NCI-H1048 (cell line): ENCODE results near the gene EDA.

Source experiments
- DNase-seq: peaks from one replicate; lab custom pipeline; 2025; lab: John Stamatoyannopoulos, UW

Gene EDA

DNA sequence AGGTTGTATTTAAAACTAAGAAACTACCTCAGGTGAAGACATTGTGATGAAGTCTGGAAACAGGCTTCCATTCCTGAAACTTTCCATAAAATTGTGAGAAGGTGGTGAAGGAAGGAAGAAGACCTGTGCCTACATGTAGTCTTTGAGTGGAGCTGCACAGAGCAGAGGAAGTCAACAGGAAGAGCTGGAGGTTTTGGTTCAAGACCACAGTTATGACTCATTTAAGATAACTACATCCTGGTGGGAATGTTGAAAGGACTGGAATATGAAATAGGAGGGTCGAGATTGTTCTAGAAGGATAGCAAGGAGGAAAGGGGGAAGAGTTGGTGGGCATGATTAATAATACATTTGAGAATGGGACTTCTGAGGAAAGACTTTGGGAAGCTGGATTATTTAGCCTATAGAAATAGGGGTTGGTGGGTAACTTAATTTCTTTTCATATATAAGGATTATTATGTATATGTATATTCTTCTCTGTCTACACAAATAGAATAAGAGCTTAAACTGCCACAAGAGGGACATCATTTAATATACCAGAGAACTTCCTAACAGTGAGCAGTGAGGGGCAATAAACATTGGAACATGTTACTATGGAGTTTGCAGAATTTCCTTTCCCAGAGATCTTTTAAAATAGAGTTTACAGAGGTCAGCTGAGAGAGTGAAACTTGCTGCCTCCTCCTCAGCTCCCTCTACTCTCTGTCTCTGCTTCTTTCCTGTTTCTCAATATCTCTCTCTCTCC is 410.4 kb downstream of the EDA start:
- no peak for DNase-seq

DNA sequence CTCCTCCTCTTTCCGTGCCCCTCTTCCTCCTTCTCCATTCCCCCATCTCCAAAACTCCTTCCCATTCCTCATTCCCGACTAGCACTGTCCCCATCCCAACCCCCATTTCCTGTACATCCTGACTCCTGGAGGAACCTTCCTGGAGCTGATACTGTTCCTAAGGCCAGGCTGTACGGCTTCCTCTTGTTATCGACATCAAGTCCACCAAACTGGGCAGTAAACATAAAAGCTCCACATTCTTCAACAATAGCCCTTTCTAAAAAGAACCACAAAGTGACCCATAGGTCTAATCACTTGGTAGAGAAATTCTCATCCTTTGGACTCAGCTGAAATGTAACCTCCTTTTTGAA is 410.9 kb downstream of the EDA start:
- DNase-seq, result no peak

DNA sequence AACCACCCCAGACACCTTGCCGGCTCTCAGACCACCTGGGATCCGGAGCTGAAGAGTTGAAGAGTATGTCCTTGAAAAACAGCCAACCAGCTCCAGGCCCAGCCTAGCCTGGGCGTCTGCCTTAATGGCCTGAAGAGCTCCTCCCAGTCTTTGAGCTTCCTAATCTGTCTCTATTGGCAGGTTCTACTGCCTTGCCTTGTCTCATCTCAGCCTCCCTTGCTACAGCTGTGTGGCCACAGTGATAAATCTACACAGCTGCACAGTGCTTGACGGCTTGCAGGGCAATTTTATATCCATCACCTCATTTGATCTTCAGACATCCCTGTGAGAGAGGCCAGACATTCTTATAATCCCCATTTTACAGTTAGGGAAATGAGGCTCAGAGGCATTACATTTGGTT is 413.9 kb downstream of the EDA start:
- no peak for DNase-seq

DNA sequence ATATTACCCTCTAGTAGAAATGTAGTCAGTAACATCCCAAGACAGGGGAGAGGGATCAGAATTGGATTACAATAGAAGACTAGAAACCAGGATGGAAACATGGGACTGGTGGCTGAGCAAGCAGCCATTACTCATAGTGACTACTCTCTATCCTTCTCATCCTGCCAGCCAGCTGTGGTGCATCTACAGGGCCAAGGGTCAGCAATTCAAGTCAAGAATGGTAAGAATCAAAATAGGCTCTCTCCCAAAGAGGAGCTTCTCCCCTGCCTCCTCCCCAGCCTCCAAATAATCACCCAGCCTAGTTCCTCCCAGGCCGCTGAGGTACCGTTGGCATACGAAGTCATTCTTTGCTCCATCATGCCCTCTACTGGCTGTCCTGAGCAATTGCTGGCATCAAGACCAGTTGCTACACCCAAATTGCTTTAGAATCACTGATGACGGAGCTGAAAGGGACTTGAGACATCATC is 414.4 kb downstream of the EDA start:
- peak; percentile 19 for DNase-seq

DNA sequence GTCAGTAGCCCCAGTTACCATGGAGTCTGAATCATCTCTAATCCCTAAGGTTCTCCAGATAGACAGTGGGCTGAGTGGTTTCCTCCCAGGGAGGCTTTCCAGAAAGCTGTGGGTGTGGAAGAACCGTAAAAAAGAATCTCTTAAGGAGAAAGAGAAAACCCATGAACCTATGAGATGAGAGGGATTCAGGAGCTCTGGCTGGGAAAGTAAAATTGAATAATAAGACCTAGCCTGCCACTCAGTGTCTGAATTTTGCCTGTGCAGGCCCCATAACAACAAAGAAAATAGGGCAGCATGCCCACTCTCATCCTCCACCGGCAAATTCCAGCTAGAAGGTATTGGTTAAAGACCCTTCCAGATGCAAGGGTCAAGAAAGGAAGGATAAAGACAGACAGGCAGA is 416.9 kb downstream of the EDA start:
- no peak for DNase-seq

DNA sequence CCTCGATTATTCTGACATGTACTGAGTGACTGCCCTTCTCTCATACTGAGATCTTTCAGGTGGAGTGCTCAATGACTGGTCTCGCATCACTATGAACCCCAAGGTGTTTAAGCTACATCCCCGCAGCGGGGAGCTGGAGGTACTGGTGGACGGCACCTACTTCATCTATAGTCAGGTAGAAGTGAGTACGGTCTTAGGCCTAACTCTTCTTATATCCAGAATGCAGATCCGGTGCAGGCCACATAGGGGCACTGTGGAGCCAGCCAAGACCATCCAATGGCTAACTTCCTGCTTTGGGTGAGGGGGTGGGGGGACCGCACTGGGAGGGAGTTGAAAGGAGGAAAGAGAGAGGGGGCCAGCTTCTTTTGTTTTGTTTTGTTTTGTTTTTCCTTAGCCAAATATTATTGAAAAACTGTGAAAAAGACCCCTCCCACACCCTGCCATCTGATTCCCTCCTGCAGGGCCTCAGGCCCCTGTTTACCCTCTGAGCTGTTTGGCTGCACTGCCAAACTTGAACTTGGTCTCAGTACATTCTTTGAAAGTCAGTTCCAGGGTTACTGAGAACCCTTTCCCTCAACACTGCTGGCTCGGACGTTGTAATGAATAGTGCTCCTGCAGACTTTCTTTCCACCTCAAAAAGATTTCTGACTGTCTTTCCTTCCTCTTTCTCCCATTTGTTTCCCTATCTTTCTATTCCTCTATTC is 417.6 kb downstream of the EDA start:
- peak; percentile 6 for DNase-seq

DNA sequence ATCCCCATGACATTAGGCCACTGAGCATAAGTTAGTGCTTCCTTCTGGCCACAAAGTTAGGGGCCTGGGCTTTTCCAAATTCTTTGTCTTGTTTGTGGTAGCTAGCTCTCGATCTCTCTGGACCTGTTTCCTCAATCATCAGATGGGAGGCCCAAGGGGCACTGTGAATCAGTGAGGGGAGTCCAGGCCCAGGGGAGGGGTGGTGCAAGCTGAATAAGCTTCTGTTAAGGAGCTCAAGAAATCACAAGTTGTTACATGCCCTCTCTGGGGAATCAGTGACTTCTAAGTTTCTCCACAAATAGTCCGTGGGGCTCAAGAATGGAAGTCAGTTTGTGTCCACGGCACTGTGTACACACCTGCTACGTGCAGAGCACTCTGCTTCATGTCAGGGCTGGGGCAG is 418.7 kb downstream of the EDA start:
- DNase-seq, result no peak

GRCh38 chrX:70038515-70038914 is 422.6 kb downstream of the EDA start:
- DNase-seq, result no peak

- DNase-seq, result no peak
Measured at GRCh38 chrX:70038951-70039350, 423.0 kb downstream of the EDA start.

DNA sequence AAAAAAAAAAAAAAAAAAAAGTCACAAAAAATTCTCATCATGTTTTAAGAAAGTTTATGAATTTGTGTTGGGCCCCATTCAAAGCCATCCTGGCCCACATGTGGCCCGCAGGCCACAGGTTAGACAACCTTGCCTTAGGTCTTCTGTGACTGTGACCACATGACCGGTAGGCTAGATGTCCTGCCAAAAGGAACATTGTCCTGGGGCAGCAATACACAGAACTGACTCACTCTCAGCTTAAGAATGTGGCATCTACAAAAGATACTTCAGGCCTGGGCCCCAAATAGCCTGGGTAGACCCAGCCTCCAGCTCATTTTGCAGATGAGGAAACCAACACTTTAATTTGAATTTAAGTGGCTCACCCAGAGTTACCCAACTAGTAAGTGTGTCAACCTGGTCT is 423.8 kb downstream of the EDA start:
- no peak for DNase-seq

DNA sequence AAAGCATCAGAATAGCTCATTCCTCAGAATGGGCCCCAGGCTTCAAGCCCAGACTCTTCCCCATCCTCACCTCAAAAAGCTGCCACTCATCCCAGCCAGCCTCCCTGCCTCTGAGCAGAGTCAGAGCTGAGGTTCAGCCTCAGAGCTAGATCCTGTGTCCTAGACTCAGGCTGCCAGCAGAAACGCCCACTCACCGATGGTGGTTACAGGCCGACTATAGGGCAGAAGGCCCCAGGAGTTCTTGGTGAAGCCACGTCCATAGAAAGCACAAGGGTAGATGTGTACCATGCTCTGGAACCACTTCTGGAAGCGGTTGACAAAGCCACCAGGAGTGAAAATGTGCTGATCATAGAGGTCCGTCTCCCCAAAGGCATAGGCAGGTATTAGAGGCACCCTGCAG is 426.1 kb downstream of the EDA start:
- no peak for DNase-seq

- no peak for DNase-seq
Measured at GRCh38 chrX:70042399-70043371, 426.8 kb downstream of the EDA start.

GRCh38 chrX:70043685-70044084 is 427.8 kb downstream of the EDA start:
- no peak for DNase-seq

DNA sequence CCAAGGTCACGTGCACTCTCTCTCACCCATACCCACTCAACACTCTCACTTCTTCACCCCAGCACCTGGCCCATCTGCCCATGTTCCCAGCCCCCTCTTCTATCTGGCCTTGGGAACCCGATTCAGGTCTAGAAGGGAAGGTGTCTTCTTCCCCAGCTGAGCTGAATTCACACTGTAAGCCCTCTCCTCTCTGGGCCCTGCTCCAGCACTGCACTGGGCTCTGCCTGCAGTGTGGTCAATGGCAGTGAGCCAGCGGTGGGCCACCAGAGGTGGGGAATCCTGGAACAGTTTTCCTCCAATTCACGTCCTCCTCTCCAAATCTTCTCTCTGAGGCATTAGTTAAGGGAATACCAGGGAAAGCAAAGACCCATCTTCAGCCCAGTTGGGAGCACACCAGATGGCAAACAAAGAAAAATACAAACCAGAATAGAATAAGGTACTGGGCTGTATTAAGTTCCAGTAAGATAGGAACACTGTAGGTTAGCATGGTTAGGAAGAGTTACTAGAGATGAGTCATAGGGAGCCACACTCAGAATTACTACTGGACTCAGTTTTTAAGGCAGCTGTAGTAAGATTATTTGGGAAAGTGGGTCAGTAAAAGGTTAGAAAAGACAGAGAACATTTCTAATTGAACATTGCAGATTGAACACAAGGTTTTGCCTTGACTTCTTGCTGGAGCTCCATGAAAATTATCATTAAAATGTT is 428.8 kb downstream of the EDA start:
- no peak for DNase-seq

GRCh38 chrX:70046978-70047377 is 431.1 kb downstream of the EDA start:
- no peak for DNase-seq

DNA sequence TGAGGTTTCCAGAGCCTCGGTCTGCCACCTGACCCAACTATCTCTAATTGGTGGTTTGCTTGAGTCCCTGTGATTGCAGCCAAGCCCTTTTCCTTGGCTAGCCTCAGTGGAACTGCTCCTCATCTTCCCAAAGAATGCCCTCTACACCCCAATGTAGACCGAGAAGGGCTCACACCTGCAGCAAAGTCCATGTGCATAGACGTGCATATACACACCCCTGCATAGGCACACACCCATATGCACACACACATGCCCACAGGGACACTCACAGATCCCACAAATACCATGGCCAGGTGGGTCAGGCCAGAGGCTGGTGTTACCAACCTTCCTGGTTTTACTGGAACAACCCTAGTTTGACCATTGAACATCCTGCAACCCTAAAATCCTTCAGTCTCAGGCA is 433.5 kb downstream of the EDA start:
- DNase-seq, result no peak

GRCh38 chrX:70049925-70050324 is 434.0 kb downstream of the EDA start, which contains the start of gene AWAT2:
TSS of gene AWAT2 (minus strand) at chrX:70049938. CDS start at chrX:70049932, 6 bp downstream.
- no peak for DNase-seq

DNA sequence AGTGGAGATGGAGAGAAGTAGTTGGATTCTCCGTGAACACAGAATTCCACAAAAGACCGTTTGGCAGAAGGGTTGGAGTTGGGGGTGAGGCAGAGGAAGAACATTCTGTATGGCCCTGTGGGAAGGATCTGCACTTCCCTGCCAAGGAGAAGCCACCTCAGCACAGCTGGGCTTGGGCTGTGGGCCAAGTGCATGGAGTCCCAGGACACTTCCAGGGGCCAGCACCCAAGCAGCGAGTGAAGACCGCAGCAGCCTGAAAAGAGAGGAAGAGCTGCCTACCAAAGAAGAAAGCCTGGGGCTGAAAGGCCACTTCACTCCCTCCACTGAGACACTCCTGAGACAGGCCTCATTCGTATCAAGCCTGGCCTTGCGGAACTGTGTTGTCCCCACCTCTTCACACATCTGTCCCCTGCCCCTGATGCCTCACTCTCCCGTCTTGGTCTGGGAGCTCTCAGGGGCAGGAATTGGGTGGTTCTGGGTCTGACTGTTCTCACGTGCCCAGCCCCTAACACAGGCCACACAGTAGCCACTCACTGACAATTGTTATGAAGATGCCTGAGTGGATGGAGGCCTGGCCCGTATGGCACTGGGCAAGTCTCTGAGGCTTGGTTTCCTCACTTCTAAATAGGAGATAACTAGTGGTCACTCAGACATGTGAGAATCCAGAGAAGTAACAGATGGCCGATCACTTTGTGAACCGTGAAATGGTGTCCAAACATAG is 437.1 kb downstream of the EDA start:
- DNase-seq, result no peak

DNA sequence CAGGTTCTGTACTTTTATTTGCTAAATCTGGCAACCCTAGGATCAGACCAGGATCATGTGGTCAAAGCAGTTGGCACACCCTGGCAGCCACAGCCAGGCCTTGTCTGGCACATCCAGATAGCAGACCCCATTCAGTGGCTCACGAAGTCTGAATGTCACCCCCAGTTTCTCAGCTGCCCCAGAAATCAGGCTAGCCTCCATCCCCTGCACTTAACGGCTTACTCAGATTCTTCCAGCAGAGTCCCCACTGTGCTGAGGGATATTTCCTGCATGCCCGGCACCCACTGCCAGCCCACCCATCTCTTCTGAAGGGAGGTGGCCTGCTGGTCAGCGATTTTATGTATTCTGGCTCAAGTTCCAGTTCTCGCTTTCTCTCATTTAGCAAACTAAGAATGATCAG is 438.5 kb downstream of the EDA start:
- DNase-seq, result no peak

DNA sequence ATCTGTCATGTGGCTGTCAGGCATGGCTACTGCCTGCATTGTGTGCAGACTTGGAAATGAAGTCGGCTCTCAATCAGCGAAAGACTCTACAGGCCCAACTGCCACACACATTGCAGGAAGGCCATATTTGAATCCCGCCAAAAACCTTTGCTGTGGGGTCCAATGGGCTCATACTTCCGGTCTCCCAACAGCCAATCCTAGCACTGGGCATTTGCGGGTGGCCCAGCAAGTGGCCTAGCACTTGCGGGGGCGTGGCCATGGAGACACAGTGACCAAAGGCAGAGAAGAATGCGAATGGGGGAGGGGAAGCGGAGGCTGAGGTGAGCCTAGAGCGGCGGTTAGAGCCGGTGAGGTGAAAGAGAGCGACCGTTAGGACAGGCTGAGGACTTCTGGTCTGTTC is 446.2 kb downstream of the EDA start, which contains the start of gene OTUD6A:
Gene OTUD6A (plus strand): TSS at position 382 of the 400 bp plus-strand sequence. CDS start 68 bp downstream, outside the sequence.
- DNase-seq, result no peak

DNA sequence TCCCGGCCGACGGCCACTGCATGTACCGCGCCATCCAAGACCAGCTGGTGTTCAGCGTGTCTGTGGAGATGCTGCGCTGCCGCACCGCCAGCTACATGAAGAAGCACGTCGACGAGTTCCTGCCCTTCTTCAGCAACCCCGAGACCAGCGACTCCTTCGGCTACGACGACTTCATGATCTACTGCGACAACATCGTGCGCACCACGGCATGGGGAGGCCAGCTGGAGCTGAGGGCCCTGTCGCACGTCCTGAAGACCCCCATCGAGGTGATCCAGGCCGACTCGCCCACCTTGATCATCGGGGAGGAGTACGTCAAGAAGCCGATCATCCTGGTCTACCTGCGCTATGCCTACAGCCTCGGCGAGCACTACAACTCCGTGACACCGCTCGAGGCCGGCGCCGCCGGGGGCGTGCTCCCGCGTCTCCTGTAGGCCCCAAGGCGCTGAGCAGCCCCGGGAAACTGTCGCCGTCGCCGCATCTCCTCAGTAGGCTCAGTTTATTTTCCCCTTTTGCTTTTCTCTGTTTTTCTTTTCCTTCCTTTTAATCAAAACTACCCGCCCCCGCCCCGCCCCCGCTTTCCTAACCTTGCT is 447.1 kb downstream of the EDA start:
- DNase-seq, result no peak
